Panc1 (cell line): ENCODE results near the gene NDUFB8. TPM values are rescaled to one million over a fixed set of nuclear protein-coding genes. Genes with fewer than 3 reads are reported as not detected.

ENCODE experiments used
- ATAC-seq: fragments of 200-7000 bp; cut with Tn5 transposase; 2 replicates; pipeline ENCODE4 v1.9.1; 2020; ENCODE audit warnings: mild to moderate bottlenecking, moderate library complexity
- BruUV-seq: library from RNA; stranded (reverse); fragments of 400-500 nt; replicated peaks from 2 replicates; lab custom pipeline; 2021; lab: Mats Ljungman, UMichigan
- CTCF ChIA-PET: fragments of 300-600 bp; sonication (Branson Sonifier 250); formaldehyde crosslinking; loops from one replicate; lab custom pipeline; 2022; ENCODE audit warnings: antibody characterized with exemption; lab: Charles Lee
- POLR2A ChIA-PET: fragments of 300-600 bp; sonication (Branson Sonifier 250); formaldehyde crosslinking; loops from one replicate; lab custom pipeline; 2022; ENCODE audit warnings: antibody characterized with exemption; lab: Charles Lee
- DNase-seq: peaks from one replicate; pipeline ENCODE4 v3.0.0-alpha.2; 2010; ENCODE audit warnings: low read depth, low spot score
- H3K27ac ChIP-seq: 2 replicates; pipeline ENCODE4 v1.5.1; 2011; ENCODE audit warnings: mild to moderate bottlenecking, low read length, inconsistent platforms
- H3K27me3 ChIP-seq: fragments of 200-500 bp; sonication (Bioruptor generic); 2 replicates; pipeline ENCODE4 v1.6.0; 2014; ENCODE audit warnings: low read length, inconsistent platforms; ENCODE audit not compliant: control insufficient read depth, insufficient read depth
- H3K36me3 ChIP-seq: fragments of 200-500 bp; sonication (Bioruptor generic); 2 replicates; pipeline ENCODE4 v1.5.1; 2014; ENCODE audit warnings: inconsistent platforms, mild to moderate bottlenecking, low read length, moderate library complexity; ENCODE audit not compliant: control insufficient read depth, insufficient read depth
- H3K4me1 ChIP-seq: 2 replicates; pipeline ENCODE4 v1.5.1; 2011; ENCODE audit warnings: inconsistent platforms, mild to moderate bottlenecking, low read length, moderate library complexity; ENCODE audit not compliant: control insufficient read depth, insufficient read depth
- H3K4me3 ChIP-seq, 2 experiments: 2 replicates each; pipeline ENCODE4 v1.5.1; 2011 to 2012; ENCODE audit warnings: low read depth in 2 of 2, low read length in 2 of 2, mild to moderate bottlenecking in 2 of 2, inconsistent platforms in 1 of 2, moderate library complexity in 1 of 2
- H3K9me3 ChIP-seq: fragments of 200-500 bp; sonication (Bioruptor generic); 2 replicates; pipeline ENCODE4 v1.5.1; 2014; ENCODE audit warnings: low read depth, mild to moderate bottlenecking, inconsistent platforms, low read length, moderate library complexity; ENCODE audit not compliant: control insufficient read depth, insufficient read depth
- CTCF ChIP-seq: fragments of 450-650 bp; IDR thresholded peaks from 2 replicates; pipeline ENCODE4 v1.5.1; 2017; ENCODE audit warnings: mild to moderate bottlenecking
- POLR2AphosphoS5 ChIP-seq: IDR thresholded peaks from 2 replicates; pipeline ENCODE4 v1.6.1; 2012; ENCODE audit warnings: mild to moderate bottlenecking, low read depth, low read length, moderate library complexity
- REST ChIP-seq, 2 experiments: IDR thresholded peaks; 2 replicates each; pipeline ENCODE4 v1.6.1; 2011 to 2012; ENCODE audit warnings: low read depth in 2 of 2, control low read depth in 1 of 2, low read length in 1 of 2, mild to moderate bottlenecking in 1 of 2, moderate library complexity in 1 of 2; ENCODE audit not compliant: insufficient read depth in 1 of 2
- SIN3A ChIP-seq: IDR thresholded peaks from 2 replicates; pipeline ENCODE4 v1.6.1; 2012; ENCODE audit warnings: low read depth, mild to moderate bottlenecking, low read length, moderate library complexity, borderline replicate concordance; ENCODE audit not compliant: insufficient read depth
- TCF7L2 ChIP-seq: IDR thresholded peaks from 2 replicates; pipeline ENCODE4 v1.6.1; 2011; ENCODE audit warnings: mild to moderate bottlenecking, low read depth, low read length, inconsistent platforms
- in situ Hi-C: cut with HindIII; loops from 2 replicates; pipeline ENCODE4 v1.10.0; 2016; ENCODE audit warnings: low sequenced_read_pairs, low pct_unique_long_range_greater_than_20kb
- intact Hi-C: fragments of 100-400 bp; cut with micrococcal nuclease; formaldehyde crosslinking; loops from one replicate; pipeline ENCODE4 v1.10.0; 2022; ENCODE audit not compliant: unreplicated experiment
- total RNA-seq: library from RNA; stranded (reverse); gene quantifications from one replicate; pipeline ENCODE4 v1.2.1, GENCODE V29; 2021; ENCODE audit not compliant: unreplicated experiment

The NDUFB8 gene
- total RNA-seq, 1 experiment from 2014 or later = 242 TPM

- H3K4me1 ChIP-seq = peaks cover 9% of the 10 kb centered on the region
- H3K27ac ChIP-seq = no peak overlapping the region
- no peak for TF ChIP-seq SIN3A
- no peak for TF ChIP-seq TCF7L2
- no peak for TF ChIP-seq CTCF
- no peak for TF ChIP-seq POLR2AphosphoS5
- TF ChIP-seq REST (IDR thresholded peaks at IDR 0.05; ENCODE audit: insufficient read depth in 1 of 2, low read depth in 2 of 2, low read length in 1 of 2) = no peak
- H3K36me3 ChIP-seq = peaks cover 4% of the 10 kb centered on the region
- no peaks in the 10 kb centered on the region for H3K9me3 ChIP-seq
- intact Hi-C loops (no loop called here), in situ Hi-C loops (no loop called here)
- no peak overlapping the region for H3K4me3 ChIP-seq
- ATAC-seq (no peak), DNase-seq (no peak)
- BruUV-seq = no TSS peak
- H3K27me3 ChIP-seq = no peaks in the 10 kb centered on the region
- ChIA-PET CTCF (interaction anchor here (1.1 kb wide), 1 partner anchor 40 kb away, joined by 3 read pairs; no protein-coding TSS in a partner anchor), POLR2A (no interaction called here)
Measured at GRCh38 chr10:100524206-100524605, 5.5 kb downstream of the NDUFB8 start.

GRCh38 chr10:100522945-100523344 is 6.7 kb downstream of the NDUFB8 start:
- Histone ChIP-seq H3K4me1 (peaks cover under 1% of the 10 kb centered on the region), H3K36me3 (no peaks in the 10 kb centered on the region; the same call in 1 of the 2 replicates), H3K4me3 (no peak overlapping the region), H3K27me3 (no peaks in the 10 kb centered on the region), H3K27ac (no peak overlapping the region), H3K9me3 (no peaks in the 10 kb centered on the region)
- ChIA-PET CTCF (interaction anchor here (1.2 kb wide), 1 partner anchor 13 kb away, joined by 4 read pairs; the partner anchor contains the start of gene HIF1AN), POLR2A (no interaction called here)
- intact Hi-C loops (no loop called here), in situ Hi-C loops (no loop called here)
- DNase-seq (no peak), ATAC-seq (no peak)
- BruUV-seq = no TSS peak
- TF ChIP-seq CTCF (no peak), REST (IDR thresholded peaks at IDR 0.05; ENCODE audit: insufficient read depth in 1 of 2, low read depth in 2 of 2, low read length in 1 of 2) (no peak), SIN3A (no peak), POLR2AphosphoS5 (no peak), TCF7L2 (no peak)
